Stromal cell of bone marrow (primary cell): ENCODE data around the gene ECI1.
"Not testable (repeated sequence)": the region's sequence is repeated elsewhere in the genome, so short reads cannot be mapped to it uniquely, and the experiment has no call there.

Experiments
- DNase-seq: peaks from one replicate; pipeline ENCODE4 v3.0.0-alpha.2; 2012; ENCODE audit warnings: low read depth

Gene ECI1

GRCh38 chr16:2253293-2253692 is 1.9 kb upstream of the ECI1 start:
- DNase-seq = no peak

- no peak for DNase-seq
These were observed 1.4 kb upstream of the ECI1 start for GRCh38 chr16:2252806-2253148.

- DNase-seq = no peak
These were observed 613 bp downstream of the ECI1 start for GRCh38 chr16:2250652-2251295.

- DNase-seq = no peak
These were observed 5.0 kb downstream of the ECI1 start for GRCh38 chr16:2246301-2246885.

GRCh38 chr16:2244926-2245795 is 6.2 kb downstream of the ECI1 start:
- no peak for DNase-seq

- no peak for DNase-seq
These were observed 7.1 kb downstream of the ECI1 start for GRCh38 chr16:2244301-2244700.

- DNase-seq = no peak
These were observed 7.6 kb downstream of the ECI1 start for GRCh38 chr16:2243781-2244180.

- DNase-seq = no peak
These were observed 8.3 kb downstream of the ECI1 start for GRCh38 chr16:2243031-2243528.

- no peak for DNase-seq
These were observed 8.8 kb downstream of the ECI1 start for GRCh38 chr16:2242598-2242997.

- not testable (repeated sequence) for DNase-seq
These were observed 11.1 kb downstream of the ECI1 start for GRCh38 chr16:2240331-2240730.

- no peak for DNase-seq
These were observed 12.3 kb downstream of the ECI1 start for GRCh38 chr16:2238838-2239675.

GRCh38 chr16:2238150-2238837 is 13.1 kb downstream of the ECI1 start:
- no peak for DNase-seq

GRCh38 chr16:2237493-2238149 is 13.8 kb downstream of the ECI1 start:
- DNase-seq = no peak

- no peak for DNase-seq
These were observed 14.3 kb downstream of the ECI1 start for GRCh38 chr16:2237102-2237482.

GRCh38 chr16:2236337-2237101 is 14.9 kb downstream of the ECI1 start, which contains the start of gene DNASE1L2:
Gene DNASE1L2 (plus strand): TSS chr16:2236444. CDS start chr16:2236817, 373 bp downstream.
- no peak for DNase-seq

- DNase-seq = no peak
These were observed 15.6 kb downstream of the ECI1 start for GRCh38 chr16:2235695-2236336.

GRCh38 chr16:2235234-2235651 is 16.1 kb downstream of the ECI1 start:
- DNase-seq = no peak

- no peak for DNase-seq
These were observed 16.6 kb downstream of the ECI1 start for GRCh38 chr16:2234813-2235170.
